Measurements from ENCODE around the gene HDGFL2.
"Not testable (repeated sequence)": the region's sequence is repeated elsewhere in the genome, so short reads cannot be mapped to it uniquely, and the experiment has no call there.

The HDGFL2 gene

GRCh38 chr19:4536798-4537197 lies 64.7 kb downstream of the HDGFL2 start:
- no peak for DNase-seq (ENCODE audit: low spot score)

GRCh38 chr19:4537953-4538600 lies 66.0 kb downstream of the HDGFL2 start:
- DNase-seq (ENCODE audit: low spot score) = no peak

- no peak for DNase-seq (ENCODE audit: low spot score)
Measured at GRCh38 chr19:4538601-4538954, 66.5 kb downstream of the HDGFL2 start.

GRCh38 chr19:4539169-4539692 lies 67.1 kb downstream of the HDGFL2 start:
- DNase-seq (ENCODE audit: low spot score) = no peak

GRCh38 chr19:4539693-4540581 lies 67.8 kb downstream of the HDGFL2 start, which contains the start of gene LRG1:
Gene LRG1 (minus strand): TSS chr19:4540036. CDS start chr19:4540013, 23 bp downstream.
- no peak for DNase-seq (ENCODE audit: low spot score)

- DNase-seq (ENCODE audit: low spot score) = no peak
Measured at GRCh38 chr19:4541114-4541805, 69.2 kb downstream of the HDGFL2 start.

GRCh38 chr19:4541806-4542145 lies 69.7 kb downstream of the HDGFL2 start:
- not testable (repeated sequence) for DNase-seq (ENCODE audit: low spot score)

GRCh38 chr19:4542896-4543841 lies 71.1 kb downstream of the HDGFL2 start:
- DNase-seq (ENCODE audit: low spot score) = no peak

- DNase-seq (ENCODE audit: low spot score) = no peak
Measured at GRCh38 chr19:4543842-4544647, 71.9 kb downstream of the HDGFL2 start.

GRCh38 chr19:4547303-4548237 lies 75.5 kb downstream of the HDGFL2 start:
- no peak for DNase-seq (ENCODE audit: low spot score)

- no peak for DNase-seq (ENCODE audit: low spot score)
Measured at GRCh38 chr19:4548238-4548584, 76.1 kb downstream of the HDGFL2 start.

GRCh38 chr19:4550018-4550417 lies 77.9 kb downstream of the HDGFL2 start:
- DNase-seq (ENCODE audit: low spot score) = no peak

GRCh38 chr19:4550479-4551050 lies 78.5 kb downstream of the HDGFL2 start:
- DNase-seq (ENCODE audit: low spot score) = no peak

Measured in kidney capillary endothelial cell (primary cell).